DMS53 treated with DMSO at 0.1 percent for 48 hours (cell line): ENCODE results near the gene VWA7.

ENCODE experiments used
- DNase-seq: peaks from one replicate; lab custom pipeline; 2025; ENCODE audit not compliant: unreplicated experiment; lab: John Stamatoyannopoulos, UW

The VWA7 gene

DNA sequence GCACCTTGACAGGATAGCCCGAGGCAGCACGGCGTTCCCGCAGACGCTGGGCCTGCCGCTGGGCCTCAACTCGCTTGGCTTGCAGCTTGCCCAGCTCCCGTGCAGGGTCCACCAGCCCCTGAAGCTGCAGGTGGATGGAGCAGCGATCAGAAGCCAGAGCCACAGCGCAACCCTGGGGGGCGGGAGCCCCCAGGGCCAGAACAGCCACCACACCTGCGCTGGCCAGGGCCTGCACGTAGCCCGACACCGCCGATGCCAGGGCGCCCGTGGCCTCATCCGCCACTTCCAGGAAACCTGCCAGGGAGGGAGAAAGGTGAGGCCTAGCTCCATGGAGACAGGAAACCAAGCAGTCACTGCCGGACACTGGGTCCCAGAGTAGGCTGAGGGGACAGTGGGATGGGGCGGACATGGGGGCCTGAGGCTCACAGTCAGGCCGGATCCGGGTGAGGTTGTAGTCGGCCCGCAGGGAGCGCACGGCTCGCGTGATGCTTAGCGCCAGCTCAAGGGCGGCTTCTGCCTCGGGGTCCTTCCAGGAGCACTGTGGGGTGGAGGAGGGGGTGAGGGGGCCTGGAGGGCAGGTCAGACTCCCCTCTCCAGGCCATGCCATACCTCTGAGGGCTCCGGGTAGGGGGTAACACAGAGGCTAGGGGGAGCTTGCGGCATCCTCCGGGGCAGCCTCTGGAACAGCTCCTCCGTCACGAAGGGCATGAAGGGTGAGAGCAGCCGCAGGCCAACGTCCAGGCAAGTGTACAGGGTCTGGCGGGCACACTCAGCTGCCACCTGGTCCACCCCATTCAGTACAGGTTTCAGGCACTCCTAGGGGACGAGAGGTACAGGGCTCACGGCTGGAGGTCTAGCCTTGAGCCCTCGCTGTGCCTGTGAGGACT, 2.1 kb upstream of the VWA7 start:
- DNase-seq = no peak

DNA sequence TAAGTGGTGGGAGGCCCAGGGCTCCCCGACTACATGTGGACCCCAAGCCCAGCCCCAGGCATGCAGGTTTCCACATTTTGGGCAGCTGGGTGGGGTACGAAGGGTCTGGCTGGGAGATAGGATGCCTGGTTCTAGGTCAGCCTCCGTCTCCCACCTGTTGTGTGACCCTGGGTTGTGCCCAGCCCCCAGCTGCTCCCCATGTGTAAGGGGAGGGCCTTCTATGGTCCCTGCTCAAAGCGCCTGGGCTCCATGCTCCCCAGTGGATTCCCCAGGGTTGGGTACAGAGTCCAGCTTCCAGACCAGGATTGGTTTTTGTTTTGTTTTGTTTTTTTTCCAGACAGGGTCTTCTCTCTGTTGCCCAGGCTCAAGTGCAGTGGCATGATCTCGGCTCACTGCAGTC, 1.1 kb upstream of the VWA7 start:
- no peak for DNase-seq

GRCh38 chr6:31777667-31778050, 531 bp upstream of the VWA7 start:
- no peak for DNase-seq

DNA sequence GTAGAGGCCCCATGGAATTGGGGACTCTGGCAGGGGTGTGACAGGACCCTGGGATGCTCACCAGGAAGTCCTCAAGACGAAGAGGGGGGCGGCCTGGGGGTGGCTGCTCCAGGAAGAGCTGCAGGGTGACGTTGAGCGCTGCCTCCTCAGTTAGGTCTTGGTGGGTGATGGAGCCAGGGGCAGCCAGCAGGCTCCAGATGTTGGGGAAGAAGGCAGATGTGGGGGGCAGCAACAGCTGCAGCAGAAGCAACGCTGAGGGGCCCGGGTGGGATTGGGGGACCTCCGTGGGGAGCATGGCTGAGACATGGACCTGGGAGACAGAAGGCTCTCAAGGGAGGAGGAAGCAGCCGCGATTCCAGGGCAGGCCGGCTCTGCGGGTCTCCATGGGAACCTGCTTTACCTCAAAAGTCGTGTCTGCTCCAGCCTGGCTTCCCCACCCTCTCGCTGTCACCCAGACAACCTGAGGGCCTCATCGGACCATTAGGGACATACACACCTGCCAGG, 591 bp downstream of the VWA7 start:
- peak; percentile 74 for DNase-seq

DNA sequence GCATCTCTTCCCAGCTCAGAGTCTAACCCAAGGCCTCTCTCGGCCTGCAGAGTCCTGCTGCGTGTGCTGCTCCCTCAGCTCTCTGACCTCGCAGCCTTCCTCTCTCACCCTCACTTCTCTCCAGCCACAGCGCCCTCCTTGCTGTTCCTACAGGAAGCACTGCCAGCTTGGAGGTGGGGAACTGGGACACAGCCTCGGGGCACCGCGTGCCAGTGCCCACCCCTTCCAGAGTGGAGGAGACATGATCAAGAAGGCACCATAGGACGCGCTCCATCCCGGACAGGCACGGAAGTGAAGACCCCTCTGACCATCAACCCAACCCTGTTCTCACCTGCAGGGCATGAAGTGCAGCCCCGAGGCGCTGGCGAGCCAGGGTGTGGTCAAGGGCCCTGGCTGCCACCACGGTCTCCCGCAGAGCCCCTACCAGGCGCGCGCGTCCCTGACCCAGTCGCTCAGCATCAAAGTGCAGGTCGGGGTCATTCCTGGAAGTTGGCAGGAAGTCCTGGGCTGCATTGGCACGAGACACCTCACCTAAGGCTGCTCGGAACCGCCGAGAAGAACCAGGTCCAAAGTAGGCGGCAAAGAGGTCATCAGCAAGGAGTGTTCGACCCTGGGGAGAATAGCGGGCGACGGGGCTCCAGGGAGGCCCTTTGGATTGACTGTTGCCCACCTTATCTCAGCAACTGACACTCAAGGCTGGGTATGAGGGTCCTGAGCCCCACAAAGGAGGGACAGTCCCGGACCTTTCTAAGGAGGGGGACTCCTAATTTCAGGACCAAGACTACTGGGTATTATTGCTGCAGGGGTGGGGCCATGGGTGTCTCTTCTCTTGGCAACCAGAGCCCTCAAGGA, 1.3 kb downstream of the VWA7 start:
- DNase-seq = no peak

- no peak for DNase-seq
These were observed 1.9 kb downstream of the VWA7 start for GRCh38 chr6:31775184-31775583.

DNA sequence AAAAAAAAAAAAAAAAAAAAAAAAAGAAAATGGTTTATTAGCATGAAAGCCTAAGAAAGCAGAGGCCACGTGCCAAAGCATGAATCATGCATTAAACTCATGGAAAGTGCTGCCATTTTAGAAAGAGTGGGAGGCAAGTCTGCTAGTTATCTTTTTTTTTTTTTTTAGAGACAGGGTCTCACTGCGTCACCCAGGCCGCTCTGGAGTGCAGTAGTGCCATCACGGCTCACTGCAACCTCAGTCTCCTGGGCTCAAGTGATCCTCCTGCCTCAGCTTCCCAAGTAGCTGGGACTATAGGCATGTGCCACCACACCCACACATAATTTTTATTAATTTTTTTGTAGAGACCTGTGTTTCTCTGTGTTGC, 5.2 kb downstream of the VWA7 start:
- DNase-seq = no peak

GRCh38 chr6:31770860-31771259, 6.3 kb downstream of the VWA7 start:
- no peak for DNase-seq

DNA sequence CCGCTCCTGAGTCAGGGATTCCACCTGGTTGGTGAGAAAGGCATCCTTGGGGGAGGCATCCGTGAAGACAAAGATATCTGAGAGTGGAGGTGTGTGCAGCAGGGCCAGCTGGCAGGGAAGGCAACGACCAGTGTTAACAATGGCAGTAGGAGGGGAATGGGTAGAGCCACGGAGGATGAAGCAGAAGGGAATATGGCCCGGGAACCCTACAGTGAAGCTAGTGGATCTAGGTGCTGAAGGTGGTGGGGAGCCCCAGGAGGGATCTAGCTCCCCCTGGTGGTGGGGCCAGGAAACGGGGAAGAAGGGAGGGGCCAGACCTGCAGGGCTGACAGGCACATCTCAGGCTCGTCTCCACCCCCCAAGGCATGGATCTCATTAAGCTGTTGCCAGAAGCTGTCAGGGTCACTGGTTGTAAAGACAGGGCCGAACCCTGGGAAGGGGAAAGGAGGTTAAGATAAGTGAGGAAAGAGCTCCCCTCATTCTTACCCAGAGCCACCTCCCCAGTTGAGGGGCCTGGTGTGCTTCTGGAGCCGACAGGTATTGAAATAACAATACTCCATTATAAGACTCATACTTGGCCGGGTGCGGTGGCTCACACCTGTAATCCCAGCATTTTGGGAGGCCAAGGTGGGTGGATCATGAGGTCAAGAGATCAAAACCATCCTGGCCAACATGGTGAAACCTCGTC, 7.3 kb downstream of the VWA7 start:
- peak; percentile 83 for DNase-seq

DNA sequence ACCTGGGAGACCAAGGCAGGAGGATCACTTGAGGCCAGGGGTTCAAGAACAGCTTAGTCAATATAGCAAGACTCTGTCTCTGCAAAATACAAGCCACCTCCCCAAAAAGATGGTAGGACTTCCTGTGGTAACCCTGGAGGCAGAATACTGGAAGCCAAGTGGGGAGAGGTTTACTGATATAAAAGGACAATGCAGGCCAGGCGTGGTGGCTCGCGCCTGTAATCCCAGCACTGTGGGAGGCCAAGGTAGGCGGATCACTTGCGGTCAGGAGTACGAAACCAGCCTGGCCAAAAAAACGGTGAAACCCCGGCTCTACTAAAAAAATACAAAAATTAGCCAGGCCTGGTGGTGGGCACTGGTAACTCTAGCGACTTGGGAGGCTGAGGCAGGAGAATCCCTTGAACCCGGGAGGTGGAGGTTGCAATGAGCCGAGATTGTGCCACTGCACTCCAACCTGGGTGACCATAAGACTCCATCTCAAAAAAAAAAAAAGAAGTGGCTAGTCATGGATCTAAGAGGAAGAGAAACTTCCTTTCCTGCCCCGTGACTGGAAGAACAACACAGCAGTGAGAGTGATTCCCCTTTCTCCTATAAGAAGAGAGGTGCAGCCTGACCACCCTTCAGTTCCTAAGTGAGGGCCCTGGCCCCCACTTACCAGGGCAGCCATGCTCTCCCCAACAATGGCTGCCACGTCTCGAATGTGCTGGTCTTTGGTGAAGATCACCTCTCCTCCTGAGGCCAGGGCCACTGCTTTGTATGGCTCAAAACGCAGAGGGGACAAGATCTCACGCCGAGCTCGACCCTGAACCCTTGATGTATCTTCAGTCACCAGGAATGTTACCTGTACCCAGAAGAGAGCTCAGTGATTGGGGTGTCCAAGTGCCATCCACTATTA, 8.5 kb downstream of the VWA7 start:
- no peak for DNase-seq

DNA sequence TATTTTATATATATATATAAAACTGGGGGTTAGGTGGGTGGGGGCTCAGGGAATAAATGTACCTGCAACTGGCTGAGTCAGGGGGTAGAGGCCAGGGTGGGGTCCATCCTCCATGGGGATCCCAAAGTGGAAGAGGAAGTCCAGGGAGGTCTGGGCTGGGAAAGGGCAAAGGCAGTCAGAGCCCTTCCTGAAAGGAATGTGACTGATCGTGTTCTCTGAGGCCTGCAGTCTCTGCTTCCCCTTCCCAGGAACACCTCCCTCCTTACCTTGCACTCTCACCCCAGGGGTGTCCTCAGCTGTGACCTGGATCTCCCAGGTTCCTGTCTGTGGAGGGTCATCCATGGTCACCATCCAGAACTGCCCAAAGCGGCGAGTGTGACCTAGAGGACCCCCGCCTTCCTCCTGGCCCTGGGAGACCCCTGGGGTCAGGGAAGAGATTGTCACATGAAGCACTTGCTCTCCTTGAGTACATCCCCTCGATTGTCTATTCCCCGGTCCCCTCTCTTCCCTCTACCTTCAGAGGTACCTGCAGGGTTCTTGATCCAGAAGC, 10.0 kb downstream of the VWA7 start:
- no peak for DNase-seq

GRCh38 chr6:31765910-31766794, 11.0 kb downstream of the VWA7 start:
- peak; percentile 44 for DNase-seq

GRCh38 chr6:31765559-31765909, 11.6 kb downstream of the VWA7 start:
- DNase-seq = no peak

DNA sequence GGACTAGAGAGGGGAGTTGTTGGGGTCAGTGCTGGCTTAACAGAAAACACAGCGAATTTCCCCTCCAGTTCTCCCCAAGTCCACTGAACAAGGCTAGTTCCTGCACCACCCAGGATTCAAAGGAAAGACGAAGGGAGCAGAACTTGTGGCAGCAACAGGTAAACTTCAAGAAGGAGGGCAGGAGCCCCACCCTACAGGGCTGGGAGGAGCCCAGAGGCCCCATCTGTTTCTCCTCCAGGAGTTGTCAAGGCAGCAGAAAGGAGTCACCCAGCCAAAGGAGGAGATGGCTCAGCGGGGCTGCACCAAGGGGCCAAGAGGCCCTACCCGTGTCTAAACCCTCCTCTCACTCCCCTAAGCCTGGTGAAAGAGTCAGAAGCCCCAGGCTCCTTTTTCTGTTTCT, 12.9 kb downstream of the VWA7 start:
- no peak for DNase-seq

DNA sequence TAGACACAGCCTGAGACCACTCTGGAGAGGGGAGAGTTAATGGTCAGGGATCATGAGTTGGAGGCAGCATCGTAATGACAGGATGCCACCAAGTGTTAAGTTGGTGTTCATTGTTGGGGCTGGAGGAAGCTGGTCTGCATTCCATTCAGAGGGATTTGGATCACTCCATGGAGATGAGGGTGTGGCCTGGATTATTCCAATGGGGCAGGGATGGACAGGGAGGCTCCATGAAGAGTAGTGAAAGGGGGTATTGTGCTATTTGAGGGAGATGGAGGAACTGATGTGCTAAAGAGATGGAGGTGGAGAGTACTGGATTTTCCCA, 13.5 kb downstream of the VWA7 start:
- no peak for DNase-seq

DNA sequence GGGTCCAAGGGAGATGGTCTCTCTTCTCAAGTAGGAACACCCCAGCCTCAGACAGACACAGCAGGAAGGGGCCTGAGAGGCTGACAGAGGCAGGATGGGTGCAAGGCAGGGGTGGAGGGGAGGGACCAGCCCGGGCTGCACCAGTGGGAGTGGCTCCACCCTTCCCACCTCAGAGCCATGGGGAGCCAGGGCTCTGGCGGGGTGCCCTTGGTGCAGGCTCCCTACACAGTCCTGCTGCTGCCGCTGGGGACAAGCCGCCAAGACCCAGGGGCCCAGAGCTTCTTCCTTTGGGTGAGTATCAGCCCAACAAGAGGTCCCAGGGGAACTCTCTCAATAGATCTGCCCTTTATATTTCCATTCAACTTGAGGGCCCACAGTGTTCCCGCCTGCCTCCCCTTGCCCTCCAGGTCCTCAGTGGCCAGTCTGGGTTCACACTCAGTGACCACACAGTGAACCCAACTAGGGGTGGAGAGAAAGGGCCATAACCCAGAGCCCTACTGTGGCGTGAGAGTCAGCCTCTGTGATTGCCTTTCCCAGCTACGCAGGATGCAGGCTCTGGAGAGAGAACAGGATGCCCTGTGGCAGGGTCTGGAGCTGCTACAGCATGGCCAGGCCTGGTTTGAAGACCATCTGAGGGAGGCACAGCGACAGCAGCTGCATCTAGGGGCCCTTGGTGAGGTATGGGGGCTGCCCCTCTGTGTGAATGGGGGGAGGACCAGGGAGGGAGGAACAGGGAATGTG, 14.1 kb downstream of the VWA7 start:
- DNase-seq = no peak

DNA sequence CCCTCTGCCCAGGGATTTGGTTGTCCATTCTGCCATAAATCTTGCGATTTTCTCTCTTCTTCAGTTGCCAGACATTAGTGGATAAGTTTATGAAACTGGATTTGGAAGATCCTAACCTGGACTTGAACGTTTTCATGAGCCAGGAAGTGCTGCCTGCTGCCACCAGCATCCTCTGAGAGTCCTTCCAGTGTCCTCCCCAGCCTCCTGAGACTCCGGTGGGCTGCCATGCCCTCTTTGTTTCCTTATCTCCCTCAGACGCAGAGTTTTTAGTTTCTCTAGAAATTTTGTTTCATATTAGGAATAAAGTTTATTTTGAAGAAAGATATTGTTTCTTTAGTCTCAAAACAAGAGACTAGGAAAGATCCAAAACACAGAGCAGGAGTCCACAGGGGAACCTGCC, 14.8 kb downstream of the VWA7 start, which contains the start of gene SAPCD1:
TSS of gene SAPCD1 (plus strand) at position 301 of the 400 bp plus-strand sequence. CDS start 399 bp downstream, outside the sequence.
- no peak for DNase-seq

- DNase-seq = no peak
These were observed 15.8 kb downstream of the VWA7 start for GRCh38 chr6:31761343-31761742.

- no peak for DNase-seq
These were observed 16.3 kb downstream of the VWA7 start for GRCh38 chr6:31760790-31761189.
